ENCODE measurements around the gene TMED4. TPM values are rescaled to one million over a fixed set of nuclear protein-coding genes. Genes with fewer than 3 reads are reported as not detected.

The TMED4 gene
- total RNA-seq, 1 donor from 2014 or later: 45.5 TPM

Other genes starting within 250 kb of the TMED4 start
- gene NUDCD3, start 91.6 kb downstream of the TMED4 start, total RNA-seq: 47.1 TPM
- gene NPC1L1, start 40.9 kb downstream of the TMED4 start, total RNA-seq: 21.1 TPM
- 32.9 TPM for gene DDX56, start 8.3 kb downstream of the TMED4 start, total RNA-seq
- 50.9 TPM for gene OGDH, start 24.4 kb upstream of the TMED4 start, total RNA-seq
- 37.5 TPM for gene ZMIZ2, start 166.6 kb upstream of the TMED4 start, total RNA-seq
- gene PPIA, start 214.4 kb upstream of the TMED4 start, total RNA-seq: 532 TPM